T-helper 17 cell (primary cell): ENCODE measurements around the gene MYO3A. TPM values are rescaled to one million over a fixed set of nuclear protein-coding genes. Genes with fewer than 3 reads are reported as not detected.
"Not testable (repeated sequence)": the region's sequence is repeated elsewhere in the genome, so short reads cannot be mapped to it uniquely, and the experiment has no call there.

Experiments
- ATAC-seq: fragments of 150-1000 bp; cut with Tn5 transposase; 2 replicates; pipeline ENCODE4 v1.10.0; 2021; ENCODE audit warnings: mild to moderate bottlenecking, moderate library complexity
- DNase-seq, 3 donors: peaks; one replicate each; pipeline versions ENCODE4 v3.0.0 to v3.0.0-alpha.2; 2020 to 2021
- H3K9me3 ChIP-seq: one replicate; pipeline ENCODE4 v1.7.0; 2013; ENCODE audit warnings: low read length, mild to moderate bottlenecking; ENCODE audit not compliant: control insufficient read depth, poor library complexity, severe bottlenecking
- H3K27ac Mint-ChIP-seq: one replicate; pipeline ENCODE4 v1.8.0; 2022; ENCODE audit warnings: mild to moderate bottlenecking, moderate library complexity, mixed read lengths
- H3K27me3 Mint-ChIP-seq: one replicate; pipeline ENCODE4 v1.8.0; 2022; ENCODE audit warnings: mixed read lengths
- H3K36me3 Mint-ChIP-seq: one replicate; pipeline ENCODE4 v1.8.0; 2022; ENCODE audit warnings: low read depth, mixed read lengths
- H3K4me1 Mint-ChIP-seq: one replicate; pipeline ENCODE4 v1.8.0; 2022; ENCODE audit warnings: mild to moderate bottlenecking, mixed read lengths
- H3K4me3 Mint-ChIP-seq: one replicate; pipeline ENCODE4 v1.8.0; 2022; ENCODE audit warnings: mild to moderate bottlenecking, moderate library complexity, mixed read lengths
- total RNA-seq, 4 donors: library from RNA in 2 of 4; stranded (reverse) in 2 of 4; gene quantifications; one replicate each; pipeline ENCODE4 v1.2.3 and lab custom pipeline; 2022 to 2026

The MYO3A gene
- total RNA-seq, 2 donors from 2014 or later, result not detected

- Mint-ChIP-seq H3K36me3 (no peaks in the 10 kb centered on the region), H3K4me1 (no peaks in the 10 kb centered on the region), H3K4me3 (no peak overlapping the region), H3K27me3 (no peaks in the 10 kb centered on the region), H3K27ac (no peak overlapping the region)
- ATAC-seq (no peak), DNase-seq (no peak)
- H3K9me3 ChIP-seq, result no peaks in the 10 kb centered on the region
Observed at GRCh38 chr10:26067680-26068079, 133.7 kb downstream of the MYO3A start.

- ATAC-seq, DNase-seq, H3K4me1 Mint-ChIP-seq, H3K27ac Mint-ChIP-seq, H3K4me3 Mint-ChIP-seq, H3K9me3 ChIP-seq, H3K36me3 Mint-ChIP-seq: not testable (repeated sequence)
- H3K27me3 Mint-ChIP-seq, result peaks cover 29% of the 10 kb centered on the region
Observed at GRCh38 chr10:26080971-26081370, 146.9 kb downstream of the MYO3A start.

GRCh38 chr10:26081459-26081858 is 147.4 kb downstream of the MYO3A start:
- peaks cover 34% of the 10 kb centered on the region for H3K27me3 Mint-ChIP-seq
- DNase-seq, result no peak

DNA sequence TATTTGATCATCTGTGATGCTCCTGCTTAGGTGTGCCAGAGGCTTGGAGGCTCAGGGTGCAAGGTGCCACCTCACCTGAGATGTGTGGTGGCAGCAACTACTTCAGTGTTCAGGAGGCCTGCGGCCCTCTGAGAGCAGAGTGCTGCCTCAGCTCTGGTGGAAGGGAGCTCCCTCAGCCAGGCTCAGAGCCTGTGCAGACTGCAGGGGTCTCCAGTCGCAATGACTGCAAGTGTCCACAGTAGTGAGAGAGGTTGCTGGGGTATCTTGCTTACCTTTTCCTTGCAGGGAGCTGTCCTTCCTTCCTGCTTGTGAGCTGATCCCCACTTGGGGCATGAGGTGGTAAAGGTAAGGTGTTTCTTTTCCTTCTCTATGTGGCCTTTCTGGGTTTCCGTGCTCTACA is 151.5 kb downstream of the MYO3A start:
- no peaks in the 10 kb centered on the region for H3K9me3 ChIP-seq
- Mint-ChIP-seq H3K27ac (no peak overlapping the region), H3K27me3 (peaks cover 39% of the 10 kb centered on the region), H3K36me3 (peaks cover 8% of the 10 kb centered on the region), H3K4me1 (peaks cover 2% of the 10 kb centered on the region), H3K4me3 (no peak overlapping the region)
- ATAC-seq (no peak), DNase-seq (no peak)

More at GRCh38 chr10:26081459-26081858, 147.4 kb downstream of the MYO3A start:
- no peaks in the 10 kb centered on the region for H3K9me3 ChIP-seq
- H3K4me3 Mint-ChIP-seq, result no peak overlapping the region
- peaks cover 2% of the 10 kb centered on the region for H3K4me1 Mint-ChIP-seq
- peaks cover 8% of the 10 kb centered on the region for H3K36me3 Mint-ChIP-seq
- no peak overlapping the region for H3K27ac Mint-ChIP-seq
- ATAC-seq, result no peak

- no peak for DNase-seq
- Mint-ChIP-seq H3K27ac (no peak overlapping the region), H3K36me3 (peaks cover 8% of the 10 kb centered on the region), H3K4me1 (peaks cover 2% of the 10 kb centered on the region), H3K4me3 (no peak overlapping the region), H3K27me3 (peaks cover 38% of the 10 kb centered on the region)
- no peaks in the 10 kb centered on the region for H3K9me3 ChIP-seq
- no peak for ATAC-seq
Observed at GRCh38 chr10:26087666-26088065, 153.6 kb downstream of the MYO3A start.

GRCh38 chr10:26090026-26090425 is 156.0 kb downstream of the MYO3A start:
- H3K4me3 Mint-ChIP-seq, result no peak overlapping the region
- peaks cover 2% of the 10 kb centered on the region for H3K4me1 Mint-ChIP-seq
- no peak for ATAC-seq

GRCh38 chr10:26090762-26091161 is 156.7 kb downstream of the MYO3A start:
- DNase-seq (no peak), ATAC-seq (no peak)
- Mint-ChIP-seq H3K4me3 (no peak overlapping the region), H3K27ac (no peak overlapping the region), H3K36me3 (peaks cover 2% of the 10 kb centered on the region), H3K27me3 (peaks cover 18% of the 10 kb centered on the region), H3K4me1 (no peaks in the 10 kb centered on the region)
- no peaks in the 10 kb centered on the region for H3K9me3 ChIP-seq

More at GRCh38 chr10:26090026-26090425, 156.0 kb downstream of the MYO3A start:
- no peak for DNase-seq
- peaks cover 24% of the 10 kb centered on the region for H3K27me3 Mint-ChIP-seq
- H3K9me3 ChIP-seq, result no peaks in the 10 kb centered on the region
- peaks cover 4% of the 10 kb centered on the region for H3K36me3 Mint-ChIP-seq
- no peak overlapping the region for H3K27ac Mint-ChIP-seq

- H3K9me3 ChIP-seq, result no peaks in the 10 kb centered on the region
- H3K4me1 Mint-ChIP-seq, result no peaks in the 10 kb centered on the region
- no peak overlapping the region for H3K27ac Mint-ChIP-seq
- no peak for DNase-seq
- ATAC-seq, result no peak
- H3K27me3 Mint-ChIP-seq, result peaks cover 10% of the 10 kb centered on the region
- no peak overlapping the region for H3K4me3 Mint-ChIP-seq
- H3K36me3 Mint-ChIP-seq, result no peaks in the 10 kb centered on the region
Observed at GRCh38 chr10:26093229-26093628, 159.2 kb downstream of the MYO3A start.

DNA sequence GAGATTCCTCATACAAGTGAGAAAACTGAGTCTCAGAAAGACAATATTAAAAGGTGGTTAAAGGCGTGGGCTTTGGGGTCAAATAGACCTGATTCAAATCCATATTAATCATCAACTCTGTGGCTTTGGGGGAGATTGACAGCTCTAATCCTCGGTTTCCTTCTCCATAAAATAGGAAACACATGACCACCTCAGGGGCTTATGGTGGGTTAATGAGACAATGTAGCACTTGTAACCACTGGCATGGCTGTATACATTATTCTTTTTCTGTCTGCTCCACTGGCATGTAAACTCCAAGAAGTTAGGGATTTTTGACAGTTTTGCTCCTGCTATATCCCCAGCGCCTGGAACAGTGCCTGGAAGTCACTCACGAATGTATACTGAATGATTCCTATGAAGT is 161.8 kb downstream of the MYO3A start:
- Mint-ChIP-seq H3K4me1 (no peaks in the 10 kb centered on the region), H3K4me3 (no peak overlapping the region), H3K27ac (no peak overlapping the region), H3K36me3 (no peaks in the 10 kb centered on the region), H3K27me3 (peaks cover 6% of the 10 kb centered on the region)
- ATAC-seq, result no peak
- no peak for DNase-seq
- H3K9me3 ChIP-seq, result no peaks in the 10 kb centered on the region

- not testable (repeated sequence) for ATAC-seq, H3K27ac Mint-ChIP-seq, H3K4me1 Mint-ChIP-seq, H3K9me3 ChIP-seq, DNase-seq, H3K4me3 Mint-ChIP-seq, H3K27me3 Mint-ChIP-seq, H3K36me3 Mint-ChIP-seq
Observed at GRCh38 chr10:26097549-26097948, 163.5 kb downstream of the MYO3A start.

GRCh38 chr10:26112532-26112931 is 178.5 kb downstream of the MYO3A start:
- DNase-seq (no peak), ATAC-seq (no peak)
- H3K9me3 ChIP-seq, result no peaks in the 10 kb centered on the region
- Mint-ChIP-seq H3K27ac (no peak overlapping the region), H3K4me1 (no peaks in the 10 kb centered on the region), H3K36me3 (no peaks in the 10 kb centered on the region), H3K27me3 (peaks cover 30% of the 10 kb centered on the region), H3K4me3 (no peak overlapping the region)

GRCh38 chr10:26138613-26139012 is 204.6 kb downstream of the MYO3A start:
- Mint-ChIP-seq H3K36me3 (no peaks in the 10 kb centered on the region), H3K27me3 (peaks cover 12% of the 10 kb centered on the region), H3K4me3 (no peak overlapping the region), H3K4me1 (no peaks in the 10 kb centered on the region), H3K27ac (no peak overlapping the region)
- no peak for ATAC-seq
- DNase-seq, result no peak
- no peaks in the 10 kb centered on the region for H3K9me3 ChIP-seq

GRCh38 chr10:26156019-26156418 is 222.0 kb downstream of the MYO3A start:
- DNase-seq (no peak), ATAC-seq (no peak)
- no peaks in the 10 kb centered on the region for H3K4me1 Mint-ChIP-seq
- H3K4me3 Mint-ChIP-seq, result no peak overlapping the region
- no peak overlapping the region for H3K27ac Mint-ChIP-seq
- peaks cover 21% of the 10 kb centered on the region for H3K27me3 Mint-ChIP-seq
- no peaks in the 10 kb centered on the region for H3K9me3 ChIP-seq
- H3K36me3 Mint-ChIP-seq, result no peaks in the 10 kb centered on the region

GRCh38 chr10:26157734-26158133 is 223.7 kb downstream of the MYO3A start:
- H3K27ac Mint-ChIP-seq, result no peak overlapping the region
- ATAC-seq, result no peak

More at GRCh38 chr10:26157734-26158133, 223.7 kb downstream of the MYO3A start:
- DNase-seq, result no peak
- H3K36me3 Mint-ChIP-seq, result no peaks in the 10 kb centered on the region
- H3K9me3 ChIP-seq, result no peaks in the 10 kb centered on the region
- H3K4me3 Mint-ChIP-seq, result no peak overlapping the region
- H3K4me1 Mint-ChIP-seq, result no peaks in the 10 kb centered on the region
- peaks cover 12% of the 10 kb centered on the region for H3K27me3 Mint-ChIP-seq
